ENCODE measurements around the gene ZC3H12A. TPM values are rescaled to one million over a fixed set of nuclear protein-coding genes. Genes with fewer than 3 reads are reported as not detected.

The ZC3H12A gene
- total RNA-seq, 1 donor from 2014 or later, result 6.0 TPM

DNA sequence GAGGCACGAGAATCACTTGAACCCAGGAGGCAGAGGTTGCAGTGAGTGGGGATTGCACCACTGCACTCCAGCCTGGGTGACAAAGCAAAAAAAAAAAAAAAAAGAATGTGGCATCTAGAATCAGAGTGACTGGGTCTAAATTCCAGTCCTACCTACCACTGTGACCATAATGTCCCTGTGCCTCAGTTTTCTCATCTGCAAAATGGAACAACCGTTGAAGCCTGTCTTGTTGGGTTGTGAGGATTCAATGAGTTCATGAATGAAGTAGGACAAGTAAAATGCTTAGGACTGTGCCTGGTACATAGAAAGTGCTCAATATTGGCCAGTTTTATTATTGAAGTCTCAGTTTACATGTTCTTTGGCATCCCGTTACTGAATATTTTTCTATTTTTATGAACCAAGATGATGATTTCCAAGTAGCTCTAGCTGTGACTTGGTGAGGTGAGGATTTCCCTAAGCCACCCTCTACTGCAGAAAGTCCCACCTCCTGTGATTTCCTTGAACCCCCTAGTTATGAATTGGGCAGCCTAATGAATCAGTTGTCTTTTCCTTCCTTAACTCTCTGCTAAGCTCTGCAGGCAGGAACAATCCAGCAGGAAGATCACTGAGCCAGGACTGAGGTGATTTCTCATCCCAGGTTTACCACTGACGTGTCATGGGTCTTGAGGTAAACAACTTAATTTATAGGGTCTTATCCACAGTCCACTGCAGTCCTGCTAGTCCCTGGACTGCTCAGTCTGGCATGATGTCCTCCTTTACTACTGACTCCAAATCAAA is 59.1 kb downstream of the ZC3H12A start:
- Mint-ChIP-seq H3K27me3 (no peaks in the 10 kb centered on the region), H3K4me3 (no peak overlapping the region), H3K9me3 (no peaks in the 10 kb centered on the region), H3K4me1 (ENCODE audit: unreplicated experiment) (peaks cover 7% of the 10 kb centered on the region), H3K27ac (peak overlapping the region; percentile 97), H3K36me3 (peaks cover 25% of the 10 kb centered on the region)
- TF ChIP-seq, protein P1, sequence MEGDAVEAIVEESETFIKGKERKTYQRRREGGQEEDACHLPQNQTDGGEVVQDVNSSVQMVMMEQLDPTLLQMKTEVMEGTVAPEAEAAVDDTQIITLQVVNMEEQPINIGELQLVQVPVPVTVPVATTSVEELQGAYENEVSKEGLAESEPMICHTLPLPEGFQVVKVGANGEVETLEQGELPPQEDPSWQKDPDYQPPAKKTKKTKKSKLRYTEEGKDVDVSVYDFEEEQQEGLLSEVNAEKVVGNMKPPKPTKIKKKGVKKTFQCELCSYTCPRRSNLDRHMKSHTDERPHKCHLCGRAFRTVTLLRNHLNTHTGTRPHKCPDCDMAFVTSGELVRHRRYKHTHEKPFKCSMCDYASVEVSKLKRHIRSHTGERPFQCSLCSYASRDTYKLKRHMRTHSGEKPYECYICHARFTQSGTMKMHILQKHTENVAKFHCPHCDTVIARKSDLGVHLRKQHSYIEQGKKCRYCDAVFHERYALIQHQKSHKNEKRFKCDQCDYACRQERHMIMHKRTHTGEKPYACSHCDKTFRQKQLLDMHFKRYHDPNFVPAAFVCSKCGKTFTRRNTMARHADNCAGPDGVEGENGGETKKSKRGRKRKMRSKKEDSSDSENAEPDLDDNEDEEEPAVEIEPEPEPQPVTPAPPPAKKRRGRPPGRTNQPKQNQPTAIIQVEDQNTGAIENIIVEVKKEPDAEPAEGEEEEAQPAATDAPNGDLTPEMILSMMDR (conservative IDR thresholded peaks at IDR 0.05), result no peak
- DNase-seq (ENCODE audit: extremely low spot score, unreplicated experiment), result no peak

Small RNAs within 50 kb of the gene (microRNA-seq; reads per million reads assigned to microRNA genes)
- gene MIR5581, result 0.83 reads per million
- gene MIR6732, result not detected

Other genes starting within 250 kb of the ZC3H12A start
- gene MEAF6, start 40.2 kb downstream of the ZC3H12A start, total RNA-seq (ENCODE audit: low replicate concordance), result 65.7 and 79.9 TPM in 2 replicates
- 18.2 and 23.4 TPM in 2 replicates for gene SNIP1, start 79.7 kb downstream of the ZC3H12A start, total RNA-seq (ENCODE audit: low replicate concordance)
- 11.6 and 40.8 TPM in 2 replicates for gene DNALI1, start 82.4 kb downstream of the ZC3H12A start, total RNA-seq (ENCODE audit: low replicate concordance)
- 52.4 and 55.1 TPM in 2 replicates for gene GNL2, start 121.4 kb downstream of the ZC3H12A start, total RNA-seq (ENCODE audit: low replicate concordance)
- gene RSPO1, start 160.3 kb downstream of the ZC3H12A start, total RNA-seq (ENCODE audit: low replicate concordance), result 0.26 and 1.4 TPM in 2 replicates
- 13.3 and 35.1 TPM in 2 replicates for gene CDCA8, start 217.9 kb downstream of the ZC3H12A start, total RNA-seq (ENCODE audit: low replicate concordance)

Data from type B pancreatic cell (in vitro differentiated cells).